ENCODE data around the gene IGFALS.

The IGFALS gene

DNA sequence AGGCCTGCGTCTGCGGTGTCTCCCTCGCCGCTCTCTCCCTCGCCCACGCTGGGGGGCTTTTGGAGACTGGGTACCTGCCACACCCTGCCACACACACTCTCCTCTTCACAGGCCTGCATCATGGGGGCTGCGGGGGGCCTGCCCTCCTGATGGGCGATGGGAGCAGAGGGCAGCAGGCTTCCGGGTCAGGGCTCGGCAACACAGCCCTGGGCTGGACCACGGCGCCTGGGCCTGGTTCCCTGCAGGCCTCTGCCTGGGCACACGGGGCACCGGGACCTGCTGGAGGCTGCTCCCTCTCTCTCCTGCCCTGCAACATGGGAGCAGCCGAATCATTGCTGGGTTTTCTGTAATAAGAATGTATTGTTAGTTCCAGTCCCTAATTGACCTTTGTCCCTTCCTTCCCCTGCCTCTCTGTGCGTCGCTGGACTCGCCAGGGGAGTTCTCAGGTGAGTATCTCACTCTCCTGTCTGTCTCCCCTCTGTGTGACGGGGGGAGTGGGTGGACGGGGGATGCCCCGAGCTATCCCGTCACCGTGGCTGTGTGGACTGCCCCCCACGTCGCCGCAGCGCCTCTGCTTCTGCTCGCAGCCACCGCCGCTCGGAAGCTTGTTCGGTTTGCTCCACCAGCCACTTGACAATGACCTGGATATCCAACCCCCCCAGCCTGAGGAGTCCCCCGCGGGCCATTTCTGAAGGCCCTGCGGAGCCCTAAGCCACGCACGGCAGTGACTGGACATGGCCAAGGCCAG lies 35.6 kb downstream of the IGFALS start:
- Histone ChIP-seq H4K20me1 (ENCODE audit: insufficient read depth) (no peaks in the 10 kb centered on the region), H3K9ac (no peak overlapping the region), H3K4me3 (IDR thresholded peaks at IDR 0.05; ENCODE audit: insufficient read depth, low read depth, low read length) (no peak overlapping the region), H3K4me1 (ENCODE audit: low read depth, poor library complexity, severe bottlenecking) (no peaks in the 10 kb centered on the region), H3K79me2 (ENCODE audit: insufficient read depth, low read depth) (no peaks in the 10 kb centered on the region), H3K36me3 (ENCODE audit: insufficient read depth) (no peaks in the 10 kb centered on the region), H2AFZ (ENCODE audit: low read depth) (no peak overlapping the region), H3K27me3 (ENCODE audit: insufficient read depth, low read depth) (no peaks in the 10 kb centered on the region), H3K4me2 (no peak overlapping the region), H3K27ac (no peak overlapping the region)
- TF ChIP-seq CTCF (conservative IDR thresholded peaks at IDR 0.05; ENCODE audit: low read depth, low read length): no peak

- Histone ChIP-seq H3K27me3 (ENCODE audit: insufficient read depth, low read depth) (no peaks in the 10 kb centered on the region), H4K20me1 (ENCODE audit: insufficient read depth) (no peaks in the 10 kb centered on the region), H3K4me1 (ENCODE audit: low read depth, poor library complexity, severe bottlenecking) (no peaks in the 10 kb centered on the region), H3K9ac (no peak overlapping the region), H3K4me3 (IDR thresholded peaks at IDR 0.05; ENCODE audit: insufficient read depth, low read depth, low read length) (no peak overlapping the region), H3K27ac (no peak overlapping the region), H3K36me3 (ENCODE audit: insufficient read depth) (no peaks in the 10 kb centered on the region), H3K4me2 (no peak overlapping the region), H2AFZ (ENCODE audit: low read depth) (no peak overlapping the region), H3K79me2 (ENCODE audit: insufficient read depth, low read depth) (no peaks in the 10 kb centered on the region)
- TF ChIP-seq CTCF (conservative IDR thresholded peaks at IDR 0.05; ENCODE audit: low read depth, low read length): no peak
Measured at GRCh38 chr16:1754204-1754603, 39.3 kb downstream of the IGFALS start.

DNA sequence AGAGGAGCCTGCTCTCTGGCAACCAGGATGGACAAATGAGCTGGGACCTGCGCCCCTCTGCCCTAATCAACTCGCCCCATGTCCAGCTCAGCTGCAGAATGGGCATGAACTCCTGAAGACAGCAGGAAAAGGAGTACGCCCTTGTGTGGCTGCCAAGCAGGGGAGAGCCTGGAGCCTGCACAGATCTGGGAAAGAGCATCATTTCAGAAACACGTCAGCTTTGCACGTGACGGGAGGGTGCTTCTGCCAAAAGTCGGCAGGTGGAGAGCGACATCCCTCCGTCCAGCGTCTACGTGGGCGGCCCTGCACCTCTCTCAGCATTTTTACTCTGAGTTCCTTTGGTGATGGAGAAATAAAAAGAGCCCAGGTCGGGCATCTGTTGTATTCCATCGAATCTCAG lies 40.7 kb downstream of the IGFALS start:
- TF ChIP-seq CTCF (conservative IDR thresholded peaks at IDR 0.05; ENCODE audit: low read depth, low read length): no peak
- H3K36me3 ChIP-seq (ENCODE audit: insufficient read depth): no peaks in the 10 kb centered on the region
- H3K9ac ChIP-seq: no peak overlapping the region

GRCh38 chr16:1751946-1752345 lies 41.6 kb downstream of the IGFALS start:
- Histone ChIP-seq H3K36me3 (ENCODE audit: insufficient read depth) (no peaks in the 10 kb centered on the region), H4K20me1 (ENCODE audit: insufficient read depth) (no peaks in the 10 kb centered on the region), H3K4me1 (ENCODE audit: low read depth, poor library complexity, severe bottlenecking) (no peaks in the 10 kb centered on the region), H2AFZ (ENCODE audit: low read depth) (no peak overlapping the region), H3K4me3 (IDR thresholded peaks at IDR 0.05; ENCODE audit: insufficient read depth, low read depth, low read length) (no peak overlapping the region), H3K27ac (no peak overlapping the region), H3K79me2 (ENCODE audit: insufficient read depth, low read depth) (no peaks in the 10 kb centered on the region), H3K9ac (no peak overlapping the region), H3K4me2 (no peak overlapping the region), H3K27me3 (ENCODE audit: insufficient read depth, low read depth) (no peaks in the 10 kb centered on the region)
- TF ChIP-seq CTCF (conservative IDR thresholded peaks at IDR 0.05; ENCODE audit: low read depth, low read length): no peak

More for the DNA sequence above, 40.7 kb downstream of the IGFALS start:
- Histone ChIP-seq H4K20me1 (ENCODE audit: insufficient read depth) (no peaks in the 10 kb centered on the region), H3K4me2 (no peak overlapping the region), H3K27ac (no peak overlapping the region), H3K4me3 (IDR thresholded peaks at IDR 0.05; ENCODE audit: insufficient read depth, low read depth, low read length) (no peak overlapping the region), H3K27me3 (ENCODE audit: insufficient read depth, low read depth) (no peaks in the 10 kb centered on the region), H3K4me1 (ENCODE audit: low read depth, poor library complexity, severe bottlenecking) (no peaks in the 10 kb centered on the region), H3K79me2 (ENCODE audit: insufficient read depth, low read depth) (no peaks in the 10 kb centered on the region), H2AFZ (ENCODE audit: low read depth) (no peak overlapping the region)
